ENCODE data around the gene ZC3HAV1. TPM values are rescaled to one million over a fixed set of nuclear protein-coding genes. Genes with fewer than 3 reads are reported as not detected.

The ZC3HAV1 gene
- total and polyA plus RNA-seq, 9 of the 15 experiments (the other 6 are each of a cell fraction or from before 2014, with no cell fraction given), result 11.9 to 40.5 (median 23.9) TPM

GRCh38 chr7:139095194-139095659 lies 14.3 kb downstream of the ZC3HAV1 start (continued):
- TF ChIP-seq CTCF (IDR thresholded peaks at IDR 0.05 in 2 of 3, conservative IDR thresholded peaks at IDR 0.05 in 1 of 3; ENCODE audit: insufficient read depth in 2 of 3, low read depth in 1 of 3, low read length in 3 of 3) (peak in 1 of 3 experiments; percentile 13; a peak in 1 of 6 replicates), ZBTB43 (CRISPR knock-in tag; IDR thresholded peaks at IDR 0.05) (no peak), BACH1 (tag; IDR thresholded peaks at IDR 0.05) (0 out of 2 replicates have a peak, but pooled peaks have one; percentile 19), HNRNPH1 (optimal IDR thresholded peaks at IDR 0.05; ENCODE audit: low read depth, low read length) (no peak), ATF2 (CRISPR knock-in tag; IDR thresholded peaks at IDR 0.05) (no peak), HDAC2 (IDR thresholded peaks at IDR 0.05) (peak; percentile 27; the same call in 1 of the 2 replicates), ZNF551 (CRISPR knock-in tag; IDR thresholded peaks at IDR 0.05) (no peak), DIDO1 (tag; IDR thresholded peaks at IDR 0.05; ENCODE audit: low read depth) (no peak), HDAC8 (tag; IDR thresholded peaks at IDR 0.05) (no peak), ZNF217 (CRISPR knock-in tag; IDR thresholded peaks at IDR 0.05) (no peak), ZBED1 (IDR thresholded peaks at IDR 0.05) (no peak), NCOA4 (IDR thresholded peaks at IDR 0.05; ENCODE audit: partially characterized antibody) (no peak), MYNN (IDR thresholded peaks at IDR 0.05) (no peak; the same call in 1 of the 2 replicates), MYNN (CRISPR knock-in tag; IDR thresholded peaks at IDR 0.05) (no peak), ZNF12 (CRISPR knock-in tag; IDR thresholded peaks at IDR 0.05) (no peak), DDX20 (tag; IDR thresholded peaks at IDR 0.05; ENCODE audit: low read depth) (no peak), RCOR1 (IDR thresholded peaks at IDR 0.05; ENCODE audit: borderline replicate concordance in 1 of 2, low read depth in 2 of 2, low read length in 2 of 2) (peak in 1 of 2 experiments; percentile 66; a peak in 1 of 4 replicates), SMAD3 (CRISPR knock-in tag; conservative IDR thresholded peaks at IDR 0.05) (no peak), GTF2A2 (tag; IDR thresholded peaks at IDR 0.05) (no peak), KAT7 (CRISPR knock-in tag; IDR thresholded peaks at IDR 0.05; ENCODE audit: borderline replicate concordance) (no peak), ZNF212 (CRISPR knock-in tag; IDR thresholded peaks at IDR 0.05) (no peak), HOMEZ (CRISPR knock-in tag; IDR thresholded peaks at IDR 0.05) (no peak), CTBP1 (IDR thresholded peaks at IDR 0.05; ENCODE audit: borderline replicate concordance) (peak; percentile 50; the same call in 1 of the 2 replicates), ELF1 (tag; IDR thresholded peaks at IDR 0.05) (no peak), EHMT2 (IDR thresholded peaks at IDR 0.05) (no peak)

Measured in K562 (cell line).